ENCODE data around the gene ASPG. TPM values are rescaled to one million over a fixed set of nuclear protein-coding genes. Genes with fewer than 3 reads are reported as not detected.

The ASPG gene
- total RNA-seq, 1 experiment from 2014 or later = not detected

GRCh38 chr14:104121142-104121541, 35.6 kb downstream of the ASPG start:
- TF ChIP-seq SIN3A (IDR thresholded peaks at IDR 0.05; ENCODE audit: borderline replicate concordance, insufficient read depth, low read depth, low read length) = no peak
- TF ChIP-seq CTCF (IDR thresholded peaks at IDR 0.05) = no peak
- TF ChIP-seq POLR2AphosphoS5 (IDR thresholded peaks at IDR 0.05; ENCODE audit: low read depth, low read length) = no peak
- no peak for TF ChIP-seq TCF7L2 (IDR thresholded peaks at IDR 0.05; ENCODE audit: low read depth, low read length)
- no peak for TF ChIP-seq REST (IDR thresholded peaks at IDR 0.05; ENCODE audit: insufficient read depth in 1 of 2, low read depth in 2 of 2, low read length in 1 of 2)
- H3K9me3 ChIP-seq (ENCODE audit: control insufficient read depth, insufficient read depth, low read depth, low read length) = peaks cover 11% of the 10 kb centered on the region; the same call in 1 of the 2 replicates
- H3K4me3 ChIP-seq (ENCODE audit: low read depth in 2 of 2, low read length in 2 of 2) = no peak overlapping the region
- in situ Hi-C loops (cut with HindIII; ENCODE audit: low pct_unique_long_range_greater_than_20kb, low sequenced_read_pairs) = no loop called here
- H3K4me1 ChIP-seq (ENCODE audit: control insufficient read depth, insufficient read depth, low read length) = no peaks in the 10 kb centered on the region
- intact Hi-C loops (cut with micrococcal nuclease; ENCODE audit: unreplicated experiment) = no loop called here
- no peak overlapping the region for H3K27ac ChIP-seq (ENCODE audit: low read length)
- ATAC-seq (no peak), DNase-seq (ENCODE audit: low read depth, low spot score) (no peak)
- BruUV-seq (replicated peaks) = no TSS peak
- no peaks in the 10 kb centered on the region; the same call in 1 of the 2 replicates for H3K27me3 ChIP-seq (ENCODE audit: control insufficient read depth, insufficient read depth, low read length)
- POLR2A ChIA-PET = no interaction called here
- CTCF ChIA-PET = no interaction called here
- no peaks in the 10 kb centered on the region; the same call in 1 of the 2 replicates for H3K36me3 ChIP-seq (ENCODE audit: control insufficient read depth, insufficient read depth, low read length)

GRCh38 chr14:104123879-104124278, 38.4 kb downstream of the ASPG start:
- H3K4me1 ChIP-seq (ENCODE audit: control insufficient read depth, insufficient read depth, low read length) = no peaks in the 10 kb centered on the region
- no peak for DNase-seq (ENCODE audit: low read depth, low spot score)
- peaks cover 11% of the 10 kb centered on the region; the same call in 1 of the 2 replicates for H3K9me3 ChIP-seq (ENCODE audit: control insufficient read depth, insufficient read depth, low read depth, low read length)
- CTCF ChIA-PET = interaction anchor here (0.6 kb wide), 1 partner anchor 339 kb away, joined by 7 read pairs; no protein-coding TSS in a partner anchor
- POLR2A ChIA-PET = no interaction called here
- no peak overlapping the region for H3K27ac ChIP-seq (ENCODE audit: low read length)
- no peaks in the 10 kb centered on the region; the same call in 1 of the 2 replicates for H3K27me3 ChIP-seq (ENCODE audit: control insufficient read depth, insufficient read depth, low read length)
- no peak for TF ChIP-seq SIN3A (IDR thresholded peaks at IDR 0.05; ENCODE audit: borderline replicate concordance, insufficient read depth, low read depth, low read length)
- no peak for TF ChIP-seq TCF7L2 (IDR thresholded peaks at IDR 0.05; ENCODE audit: low read depth, low read length)
- TF ChIP-seq REST (IDR thresholded peaks at IDR 0.05; ENCODE audit: insufficient read depth in 1 of 2, low read depth in 2 of 2, low read length in 1 of 2) = no peak
- TF ChIP-seq CTCF (IDR thresholded peaks at IDR 0.05) = no peak
- TF ChIP-seq POLR2AphosphoS5 (IDR thresholded peaks at IDR 0.05; ENCODE audit: low read depth, low read length) = no peak
- BruUV-seq (replicated peaks) = no TSS peak
- ATAC-seq = no peak
- in situ Hi-C loops (cut with HindIII; ENCODE audit: low pct_unique_long_range_greater_than_20kb, low sequenced_read_pairs) (no loop called here), intact Hi-C loops (cut with micrococcal nuclease; ENCODE audit: unreplicated experiment) (no loop called here)
- no peak overlapping the region for H3K4me3 ChIP-seq (ENCODE audit: low read depth in 2 of 2, low read length in 2 of 2)
- no peaks in the 10 kb centered on the region for H3K36me3 ChIP-seq (ENCODE audit: control insufficient read depth, insufficient read depth, low read length)

Measured in Panc1 (cell line).